IMR-90 (cell line): ENCODE results near the gene SIT1.

Experiments used
- BHLHE40 ChIP-seq: fragments of 150-350 bp; IDR thresholded peaks from 2 replicates; pipeline ENCODE4 v1.6.1; 2016; ENCODE audit warnings: mild to moderate bottlenecking, low read depth, low read length
- CEBPB ChIP-seq: IDR thresholded peaks from 2 replicates; pipeline ENCODE4 v1.6.1; 2012; ENCODE audit warnings: low read depth, low read length, improper control_type of control experiment
- CHD1 ChIP-seq: IDR thresholded peaks from 2 replicates; pipeline ENCODE4 v1.6.1; 2012; ENCODE audit warnings: low read depth, low read length, improper control_type of control experiment
- MAFK ChIP-seq: IDR thresholded peaks from 2 replicates; pipeline ENCODE4 v1.6.1; 2012; ENCODE audit warnings: low read depth, low read length, improper control_type of control experiment
- MAZ ChIP-seq: IDR thresholded peaks from 2 replicates; pipeline ENCODE4 v1.6.1; 2012; ENCODE audit warnings: low read depth, mild to moderate bottlenecking, low read length, improper control_type of control experiment, moderate library complexity, borderline replicate concordance
- MXI1 ChIP-seq: IDR thresholded peaks from 2 replicates; pipeline ENCODE4 v1.6.1; 2012; ENCODE audit warnings: low read depth, mild to moderate bottlenecking, low read length, moderate library complexity, borderline replicate concordance
- POLR2A ChIP-seq: IDR thresholded peaks from 2 replicates; pipeline ENCODE4 v1.6.1; 2012; ENCODE audit warnings: mild to moderate bottlenecking, low read depth, low read length
- RAD21 ChIP-seq: IDR thresholded peaks from 2 replicates; pipeline ENCODE4 v1.6.1; 2012; ENCODE audit warnings: low read length, improper control_type of control experiment
- RCOR1 ChIP-seq: IDR thresholded peaks from 2 replicates; pipeline ENCODE4 v1.6.1; 2012; ENCODE audit warnings: mild to moderate bottlenecking, low read length, improper control_type of control experiment; ENCODE audit not compliant: insufficient replicate concordance
- RFX5 ChIP-seq: IDR thresholded peaks from 2 replicates; pipeline ENCODE4 v1.8.0; 2012; ENCODE audit warnings: low read depth, mild to moderate bottlenecking, low read length, moderate library complexity
- SMC3 ChIP-seq: fragments of 150-350 bp; IDR thresholded peaks from 2 replicates; pipeline ENCODE4 v1.6.1; 2016; ENCODE audit warnings: low read depth, mild to moderate bottlenecking, antibody characterized with exemption, low read length, moderate library complexity
- TF ChIP-seq, protein P1 (sequence below): conservative IDR thresholded peaks from 2 replicates; pipeline ENCODE4 v1.5.1; 2012; ENCODE audit warnings: mild to moderate bottlenecking, low read depth, low read length, improper control_type of control experiment
- TF ChIP-seq, protein P2 (sequence below): fragments of 150-350 bp; IDR thresholded peaks from 2 replicates; pipeline ENCODE4 v1.6.1; 2016; ENCODE audit warnings: low read depth, mild to moderate bottlenecking, low read length, moderate library complexity, borderline replicate concordance
- TF ChIP-seq, protein P3 (sequence below): fragments of 150-350 bp; IDR thresholded peaks from 2 replicates; pipeline ENCODE4 v1.6.1; 2017; ENCODE audit warnings: mild to moderate bottlenecking, antibody characterized with exemption, low read length, low read depth

GRCh38 chr9:35666045-35666444 lies 15.3 kb upstream of the SIT1 start:
- no peak for TF ChIP-seq BHLHE40
- TF ChIP-seq RAD21: no peak
- TF ChIP-seq, protein P1, sequence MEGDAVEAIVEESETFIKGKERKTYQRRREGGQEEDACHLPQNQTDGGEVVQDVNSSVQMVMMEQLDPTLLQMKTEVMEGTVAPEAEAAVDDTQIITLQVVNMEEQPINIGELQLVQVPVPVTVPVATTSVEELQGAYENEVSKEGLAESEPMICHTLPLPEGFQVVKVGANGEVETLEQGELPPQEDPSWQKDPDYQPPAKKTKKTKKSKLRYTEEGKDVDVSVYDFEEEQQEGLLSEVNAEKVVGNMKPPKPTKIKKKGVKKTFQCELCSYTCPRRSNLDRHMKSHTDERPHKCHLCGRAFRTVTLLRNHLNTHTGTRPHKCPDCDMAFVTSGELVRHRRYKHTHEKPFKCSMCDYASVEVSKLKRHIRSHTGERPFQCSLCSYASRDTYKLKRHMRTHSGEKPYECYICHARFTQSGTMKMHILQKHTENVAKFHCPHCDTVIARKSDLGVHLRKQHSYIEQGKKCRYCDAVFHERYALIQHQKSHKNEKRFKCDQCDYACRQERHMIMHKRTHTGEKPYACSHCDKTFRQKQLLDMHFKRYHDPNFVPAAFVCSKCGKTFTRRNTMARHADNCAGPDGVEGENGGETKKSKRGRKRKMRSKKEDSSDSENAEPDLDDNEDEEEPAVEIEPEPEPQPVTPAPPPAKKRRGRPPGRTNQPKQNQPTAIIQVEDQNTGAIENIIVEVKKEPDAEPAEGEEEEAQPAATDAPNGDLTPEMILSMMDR: no peak
- TF ChIP-seq MXI1: no peak
- no peak for TF ChIP-seq POLR2A
- no peak for TF ChIP-seq CHD1
- TF ChIP-seq MAFK: no peak
- no peak for TF ChIP-seq SMC3
- TF ChIP-seq, protein P2, sequence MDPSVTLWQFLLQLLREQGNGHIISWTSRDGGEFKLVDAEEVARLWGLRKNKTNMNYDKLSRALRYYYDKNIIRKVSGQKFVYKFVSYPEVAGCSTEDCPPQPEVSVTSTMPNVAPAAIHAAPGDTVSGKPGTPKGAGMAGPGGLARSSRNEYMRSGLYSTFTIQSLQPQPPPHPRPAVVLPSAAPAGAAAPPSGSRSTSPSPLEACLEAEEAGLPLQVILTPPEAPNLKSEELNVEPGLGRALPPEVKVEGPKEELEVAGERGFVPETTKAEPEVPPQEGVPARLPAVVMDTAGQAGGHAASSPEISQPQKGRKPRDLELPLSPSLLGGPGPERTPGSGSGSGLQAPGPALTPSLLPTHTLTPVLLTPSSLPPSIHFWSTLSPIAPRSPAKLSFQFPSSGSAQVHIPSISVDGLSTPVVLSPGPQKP: no peak
- no peak for TF ChIP-seq RFX5
- no peak for TF ChIP-seq MAZ
- TF ChIP-seq CEBPB: no peak
- TF ChIP-seq RCOR1: no peak
- TF ChIP-seq, protein P3, sequence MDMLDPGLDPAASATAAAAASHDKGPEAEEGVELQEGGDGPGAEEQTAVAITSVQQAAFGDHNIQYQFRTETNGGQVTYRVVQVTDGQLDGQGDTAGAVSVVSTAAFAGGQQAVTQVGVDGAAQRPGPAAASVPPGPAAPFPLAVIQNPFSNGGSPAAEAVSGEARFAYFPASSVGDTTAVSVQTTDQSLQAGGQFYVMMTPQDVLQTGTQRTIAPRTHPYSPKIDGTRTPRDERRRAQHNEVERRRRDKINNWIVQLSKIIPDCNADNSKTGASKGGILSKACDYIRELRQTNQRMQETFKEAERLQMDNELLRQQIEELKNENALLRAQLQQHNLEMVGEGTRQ: no peak
